GM21381 (cell line): ENCODE data around the gene GRHL3.
"Not testable (repeated sequence)": the region's sequence is repeated elsewhere in the genome, so short reads cannot be mapped to it uniquely, and the experiment has no call there.

Source experiments
- ATAC-seq: cut with Tn5 transposase; IDR thresholded peaks from one replicate; pipeline ENCODE4 v1.9.1; 2021; ENCODE audit warnings: mild to moderate bottlenecking, moderate library complexity; ENCODE audit not compliant: unreplicated experiment

The GRHL3 gene

DNA sequence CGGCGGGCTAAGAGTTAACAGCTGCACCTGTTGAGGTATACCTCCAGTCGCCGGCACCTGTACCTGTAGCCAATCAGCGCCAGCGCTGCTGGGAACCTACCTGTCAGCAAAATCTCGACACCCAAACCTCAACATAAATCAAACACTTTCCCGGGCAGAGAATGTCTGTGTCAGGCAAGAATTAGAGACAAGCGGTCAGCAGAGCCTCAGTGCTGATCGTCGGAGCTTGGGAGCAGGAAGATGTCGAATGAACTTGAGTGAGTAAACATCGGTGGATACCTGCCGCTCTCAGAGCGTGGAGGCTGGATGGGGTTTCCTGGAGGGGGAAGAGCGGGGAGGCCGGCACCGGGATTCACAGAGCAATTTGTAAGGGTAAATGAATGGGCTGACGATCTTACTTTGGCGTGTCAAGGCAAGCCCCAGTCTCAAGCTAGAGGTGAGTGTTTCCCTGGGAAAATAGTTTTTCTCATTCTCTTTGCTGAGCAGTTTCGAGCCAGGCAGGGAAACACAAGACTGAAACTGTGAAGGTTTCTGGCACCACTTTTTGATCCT is at the start of gene GRHL3:
Gene GRHL3 (plus strand): TSS at position 46 of the 552 bp plus-strand sequence. CDS start 195 bp downstream, at position 241.
- ATAC-seq = no peak

DNA sequence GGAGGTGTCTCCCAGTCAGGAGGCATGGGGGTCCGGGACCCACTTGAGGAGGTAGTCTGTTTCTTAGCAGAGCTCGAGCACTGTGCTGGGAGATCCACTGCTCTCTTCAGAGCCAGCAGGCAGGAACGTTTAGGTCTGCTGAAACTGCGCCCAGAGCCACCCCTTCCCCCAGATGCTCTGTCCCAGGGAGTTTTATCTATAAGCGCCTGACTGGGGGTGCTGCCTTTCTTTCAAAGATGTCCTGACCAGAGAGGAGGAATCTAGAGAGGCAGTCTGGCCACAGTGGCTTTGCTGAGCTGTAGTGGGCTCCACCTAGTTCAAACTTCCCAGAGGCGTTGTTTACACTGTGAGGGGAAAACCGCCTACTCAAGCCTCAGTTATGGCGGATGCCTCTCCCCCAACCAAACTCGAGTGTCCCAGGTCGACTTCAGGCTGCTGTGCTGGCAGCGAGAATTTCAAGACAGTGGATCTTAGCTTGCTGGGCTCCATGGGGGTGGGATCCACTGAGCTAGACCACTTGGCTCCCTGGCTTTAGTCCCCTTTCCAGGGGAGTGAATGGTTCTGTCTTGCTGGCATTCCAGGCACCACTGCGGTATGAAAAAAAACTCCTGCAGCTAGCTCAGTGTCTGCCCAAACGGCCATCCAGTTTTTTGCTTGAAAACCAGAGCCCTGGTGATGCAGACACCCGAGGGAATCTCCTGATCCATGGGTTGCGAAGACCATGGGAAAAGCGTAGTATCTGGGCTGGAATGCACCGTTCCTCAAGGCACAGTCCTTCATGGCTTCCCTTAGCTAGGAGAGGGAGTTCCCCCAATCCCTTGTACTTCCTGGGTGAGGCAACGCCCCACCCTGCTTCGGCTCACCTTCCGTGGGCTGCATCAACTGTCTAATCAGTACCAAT is 44.7 kb upstream of the GRHL3 start:
- ATAC-seq = not testable (repeated sequence)

- ATAC-seq = no peak
These were observed 44.1 kb upstream of the GRHL3 start for GRCh38 chr1:24275104-24275410.

DNA sequence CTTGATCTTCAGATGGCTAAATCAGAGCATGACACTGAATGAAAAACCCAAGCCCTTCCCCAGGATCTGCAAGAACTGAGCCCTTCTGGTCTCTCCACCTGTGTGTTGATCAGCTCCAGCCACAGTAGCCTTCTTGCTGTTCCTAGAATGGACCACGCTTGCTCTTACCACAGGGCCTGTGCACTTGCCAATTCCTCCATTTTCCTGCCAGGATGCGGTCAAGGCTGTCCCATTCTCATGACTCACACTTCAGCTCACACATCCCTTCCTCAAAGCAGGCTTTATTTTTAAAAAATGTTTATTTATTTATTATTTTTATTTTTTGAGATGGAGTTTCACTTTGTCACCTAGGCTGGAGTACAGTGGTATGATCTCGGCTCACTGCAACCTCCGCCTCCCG is 43.6 kb upstream of the GRHL3 start:
- no peak for ATAC-seq

DNA sequence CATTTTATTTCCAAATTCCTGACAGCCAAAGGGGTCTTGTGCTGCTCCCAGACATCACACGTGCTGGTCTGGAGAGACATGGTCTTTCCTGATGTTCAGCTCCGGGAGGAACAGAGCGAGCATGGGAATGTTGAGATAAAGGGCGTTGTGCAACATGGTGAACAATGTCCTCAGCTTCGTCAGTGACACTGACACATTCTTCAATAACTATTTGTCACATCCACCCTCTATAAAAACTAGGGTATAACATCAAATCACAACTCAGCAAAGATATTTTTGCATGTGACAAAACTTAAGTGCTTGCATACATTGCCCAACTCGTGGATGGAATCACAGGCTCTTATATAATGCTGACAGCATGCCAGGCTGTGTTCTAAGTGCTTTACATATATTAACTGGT is 42.4 kb upstream of the GRHL3 start:
- no peak for ATAC-seq

DNA sequence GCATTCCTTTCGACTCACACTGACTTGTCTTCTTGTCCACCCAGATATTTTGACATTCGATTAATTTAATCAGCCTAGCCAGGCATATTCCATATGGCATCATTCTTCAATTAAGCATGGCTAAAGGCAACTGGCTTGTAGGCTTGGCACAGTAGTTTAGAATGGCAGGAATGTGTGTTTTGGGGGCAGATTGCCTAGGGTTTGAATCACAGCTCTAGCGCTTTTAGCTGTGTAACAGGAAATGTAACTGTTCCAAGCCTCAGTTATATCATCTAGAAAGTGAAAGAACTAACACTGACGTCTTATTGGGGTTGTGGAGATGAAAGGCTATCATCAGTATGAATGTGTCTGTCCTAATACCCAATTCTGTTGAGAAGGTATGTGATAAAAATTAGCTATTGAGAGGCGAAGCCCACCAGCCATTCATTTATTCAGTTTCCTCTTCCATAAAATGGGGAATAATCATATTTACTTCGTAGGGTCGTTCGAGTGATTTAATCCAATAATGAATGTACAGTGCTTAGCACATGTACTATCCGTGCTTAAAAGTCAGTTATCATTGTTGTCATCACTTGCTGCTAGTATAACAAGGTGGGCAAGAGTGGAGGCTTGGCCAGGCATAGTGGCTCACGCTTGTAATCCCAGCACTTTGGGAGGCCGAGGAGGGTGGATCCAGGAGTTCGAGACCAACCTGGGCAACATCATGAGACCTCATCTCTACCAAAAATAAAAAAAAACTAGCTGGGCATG is 41.6 kb upstream of the GRHL3 start:
- ATAC-seq = no peak

GRCh38 chr1:24278726-24279125 is 40.4 kb upstream of the GRHL3 start:
- ATAC-seq = no peak

DNA sequence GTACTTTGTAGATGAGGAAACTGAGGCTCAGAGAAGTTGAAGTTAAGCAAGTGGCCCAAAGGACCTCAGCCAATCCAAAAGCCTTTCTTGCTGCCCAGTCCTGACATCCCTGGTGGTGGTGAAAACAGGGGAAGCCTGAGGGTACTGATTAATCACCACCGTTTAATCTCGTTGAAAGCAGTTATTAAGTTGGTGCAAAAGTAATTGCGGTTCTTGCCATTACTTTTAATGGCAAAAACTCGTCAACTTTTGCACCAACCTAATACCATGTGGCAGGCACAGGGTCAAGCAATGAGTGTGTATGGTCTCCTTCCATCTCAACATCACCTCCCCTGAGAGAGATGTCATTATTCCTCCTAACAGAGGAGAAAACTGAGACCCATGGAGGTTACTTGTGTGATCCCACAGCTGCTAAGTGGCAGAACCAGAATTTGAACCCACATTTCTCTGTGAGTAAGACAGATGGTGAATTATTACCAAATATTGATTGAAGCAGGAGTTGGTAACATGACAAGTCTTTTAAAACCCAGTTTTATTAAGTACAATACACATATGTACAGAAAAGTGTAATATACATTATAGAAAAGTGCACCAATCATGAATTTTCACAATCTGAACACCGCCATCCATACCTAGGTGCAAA is 39.4 kb upstream of the GRHL3 start:
- no peak for ATAC-seq

- ATAC-seq = no peak
These were observed 37.6 kb upstream of the GRHL3 start for GRCh38 chr1:24281591-24281990.

DNA sequence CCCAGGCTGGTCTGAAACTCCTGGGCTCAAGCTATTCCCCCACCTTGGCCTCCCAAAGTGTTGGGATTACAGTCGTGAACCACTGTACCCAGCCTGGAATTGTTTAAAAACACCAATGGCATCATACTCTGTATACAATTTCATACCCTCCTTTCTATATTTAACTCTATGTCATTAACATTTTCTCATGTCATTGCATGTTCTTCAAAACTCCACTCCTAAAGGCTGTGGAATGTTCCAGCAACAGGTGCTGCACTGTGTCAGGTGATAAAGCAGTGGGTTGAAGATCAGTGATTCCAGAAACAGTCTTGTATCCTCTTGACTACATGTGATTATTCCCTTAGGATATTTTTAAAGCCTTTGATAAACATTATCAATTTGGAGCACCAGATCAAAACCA is 36.7 kb upstream of the GRHL3 start:
- no peak for ATAC-seq

- no peak for ATAC-seq
These were observed 35.6 kb upstream of the GRHL3 start for GRCh38 chr1:24283326-24284155.

- ATAC-seq = no peak
These were observed 35.0 kb upstream of the GRHL3 start for GRCh38 chr1:24284156-24284471.

DNA sequence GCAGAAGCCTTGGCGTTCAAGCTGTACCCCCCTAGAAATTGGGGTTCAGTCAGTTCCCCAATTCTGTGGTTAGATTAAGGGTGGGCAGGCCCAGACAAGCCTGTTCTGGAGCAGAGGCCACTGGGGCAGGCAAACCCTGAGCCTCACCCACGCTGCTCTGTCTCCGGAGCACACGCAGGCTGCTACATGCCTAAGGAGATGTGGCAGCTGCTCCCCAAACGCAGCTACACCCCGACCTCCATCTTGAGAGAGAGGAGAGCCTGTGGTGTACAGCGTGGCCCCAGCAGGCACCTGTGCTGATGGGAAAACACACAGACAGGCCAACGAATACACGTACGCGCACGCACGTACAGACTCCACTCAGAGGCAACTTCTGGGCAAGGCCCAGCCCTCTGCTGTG is 33.9 kb upstream of the GRHL3 start:
- ATAC-seq = no peak

DNA sequence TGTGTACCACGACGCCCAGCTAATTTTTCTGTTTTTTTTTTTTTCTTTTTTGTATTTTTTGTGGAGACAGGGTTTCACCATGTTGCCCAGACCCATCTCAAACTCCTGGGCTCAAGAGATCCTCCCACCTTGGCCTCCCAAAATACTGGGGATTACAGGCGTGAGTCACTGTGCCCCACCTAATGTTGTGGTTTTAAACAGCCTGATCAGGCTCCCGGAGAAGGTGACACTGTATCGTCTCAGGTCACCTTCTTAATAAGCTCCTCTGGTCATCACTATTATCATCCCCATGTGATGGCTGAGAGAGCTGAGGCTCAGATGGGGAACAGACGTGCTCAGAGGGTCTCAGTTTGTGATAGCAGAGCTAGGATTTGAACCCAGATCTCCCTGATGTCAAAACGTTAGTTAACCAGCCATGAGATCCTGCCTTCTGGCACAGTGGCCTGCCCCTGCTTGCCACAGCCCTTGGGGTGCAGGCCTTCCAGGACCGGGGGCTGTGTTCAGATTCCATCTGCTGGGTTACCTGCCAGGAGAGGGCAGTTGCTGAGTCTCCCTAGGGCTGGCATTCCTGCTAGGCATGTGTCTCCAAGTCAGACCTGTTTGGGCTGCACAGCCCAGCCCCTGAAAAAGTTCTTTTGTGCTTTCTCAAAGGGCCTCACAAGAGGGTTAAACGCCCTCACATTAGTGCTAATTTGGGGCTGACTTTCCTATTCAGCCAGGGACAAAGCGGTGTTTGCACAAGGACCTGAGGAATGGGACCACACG is 32.7 kb upstream of the GRHL3 start:
- no peak for ATAC-seq

GRCh38 chr1:24287779-24288178 is 31.4 kb upstream of the GRHL3 start:
- ATAC-seq = not testable (repeated sequence)

DNA sequence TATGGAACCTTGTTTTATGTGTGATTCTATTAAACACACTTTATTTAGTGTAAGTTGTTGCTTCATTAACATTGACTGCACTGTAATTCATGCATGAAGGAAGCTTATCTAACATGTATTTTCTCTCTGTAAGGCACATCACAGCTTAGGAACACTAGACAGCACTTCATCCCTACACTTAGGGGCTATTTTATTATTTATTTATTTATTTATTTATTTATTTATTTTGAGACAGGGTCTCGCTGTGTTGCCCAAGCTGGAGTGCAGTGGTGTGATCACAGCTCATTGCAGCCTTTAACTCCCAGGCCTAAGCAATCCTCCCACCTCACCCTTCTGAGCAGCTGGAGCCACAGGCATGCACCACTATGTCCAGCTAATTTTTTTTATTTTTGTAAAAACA is 30.7 kb upstream of the GRHL3 start:
- ATAC-seq = no peak

DNA sequence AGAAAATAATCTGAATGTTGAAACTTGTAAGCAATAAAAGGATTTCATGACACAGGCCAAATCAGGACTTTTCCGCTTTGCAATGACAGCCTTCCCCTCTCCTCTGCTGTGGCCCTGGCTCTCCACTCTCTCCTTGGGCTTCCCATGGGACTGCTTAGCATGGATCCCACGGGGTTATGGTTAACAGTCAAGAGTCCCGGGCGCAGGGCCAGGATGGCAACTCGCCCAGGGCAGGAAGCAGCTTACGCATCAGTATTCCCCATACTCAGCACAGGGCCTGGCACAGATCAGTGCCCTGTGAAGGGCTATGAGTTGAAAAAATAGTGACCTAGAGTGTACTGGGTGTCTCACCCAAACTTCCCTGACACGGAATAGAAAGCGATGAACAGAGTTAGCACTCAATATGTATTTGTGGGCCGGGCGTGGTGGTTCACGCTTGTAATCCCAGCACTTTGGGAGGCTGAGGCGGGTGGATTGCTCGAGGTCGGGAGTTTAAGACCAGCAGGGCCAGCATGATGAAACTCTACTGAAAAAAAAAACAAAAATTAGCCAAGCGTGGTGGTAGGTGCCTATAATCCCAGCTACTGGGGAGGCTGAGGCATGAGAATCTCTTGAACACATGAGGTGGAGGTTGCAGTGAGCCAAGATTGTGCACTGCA is 29.1 kb upstream of the GRHL3 start:
- no peak for ATAC-seq

DNA sequence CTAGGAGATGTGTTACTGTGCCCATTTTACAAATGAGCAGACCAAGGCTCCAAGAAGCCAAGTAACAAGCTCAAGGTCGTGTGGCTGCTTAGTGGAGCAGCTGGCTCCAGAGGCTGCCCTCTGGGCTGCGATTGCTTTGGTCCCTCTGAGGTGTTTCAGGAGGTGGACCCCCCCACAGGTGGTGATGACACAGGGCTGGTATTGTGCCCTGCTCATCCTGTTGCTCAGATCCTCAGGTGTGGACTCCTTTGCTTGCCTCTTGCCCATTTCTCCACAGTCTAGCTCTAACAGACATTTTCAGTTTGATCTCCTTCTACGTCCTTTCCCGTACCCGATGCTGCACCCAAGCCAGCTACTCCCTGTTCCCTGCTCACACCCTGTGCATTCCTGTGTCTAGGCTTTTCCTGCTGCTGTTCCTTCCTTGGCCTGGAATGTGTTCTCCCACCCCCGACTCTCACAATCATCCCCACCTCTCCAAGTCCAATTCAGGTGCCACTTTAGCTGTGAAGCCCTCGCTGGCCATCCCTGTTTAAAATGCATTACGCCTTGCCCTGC is 28.1 kb upstream of the GRHL3 start:
- ATAC-seq = no peak

DNA sequence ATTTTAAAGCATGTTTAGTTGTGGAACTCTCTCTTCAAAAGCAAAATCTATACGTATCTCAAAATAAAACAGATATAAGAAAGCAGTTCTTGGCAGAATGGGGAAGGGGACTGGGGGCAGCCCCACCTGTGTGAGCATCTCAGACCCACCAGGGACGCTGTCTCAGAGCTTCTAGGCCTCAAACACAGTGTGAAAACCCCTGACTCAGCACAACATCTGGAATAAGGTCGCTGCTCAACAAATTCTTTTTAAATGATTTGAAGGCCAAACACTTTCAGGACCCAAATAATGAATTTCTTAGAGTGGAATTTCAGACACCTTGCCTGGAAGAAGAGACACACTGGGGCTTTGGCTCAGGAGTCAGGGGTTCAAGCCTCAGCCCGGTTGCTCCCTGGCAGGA is 27.1 kb upstream of the GRHL3 start:
- no peak for ATAC-seq
